HepG2 (cell line): ENCODE measurements around the gene MYD88. TPM values are rescaled to one million over a fixed set of nuclear protein-coding genes. Genes with fewer than 3 reads are reported as not detected.
"Not testable (repeated sequence)": the region's sequence is repeated elsewhere in the genome, so short reads cannot be mapped to it uniquely, and the experiment has no call there.

Source experiments
- CEBPG ChIP-seq: IDR thresholded peaks from 2 replicates; pipeline ENCODE4 v1.6.1; 2016
- CREM ChIP-seq, 2 experiments: sonication (generic) in 1 of 2; formaldehyde crosslinking in 1 of 2; IDR thresholded peaks; 2 replicates each; pipeline versions ENCODE4 v1.4.0 to v1.6.1; 2016 to 2020; ENCODE audit warnings: antibody characterized with exemption in 1 of 2, mild to moderate bottlenecking in 1 of 2, missing genetic modification reagents in 1 of 2
- FOXJ3 ChIP-seq: sonication (generic); formaldehyde crosslinking; IDR thresholded peaks from 2 replicates; pipeline ENCODE4 v1.4.0; 2020; ENCODE audit warnings: missing genetic modification reagents, mild to moderate bottlenecking, borderline replicate concordance
- HDAC2 ChIP-seq: sonication (generic); formaldehyde crosslinking; IDR thresholded peaks from 2 replicates; pipeline ENCODE4 v1.4.0; 2020; ENCODE audit warnings: missing genetic modification reagents
- HOXD1 ChIP-seq: sonication (generic); formaldehyde crosslinking; IDR thresholded peaks from 2 replicates; pipeline ENCODE4 v1.5.0; 2020; ENCODE audit warnings: missing genetic modification reagents
- IRF2 ChIP-seq: IDR thresholded peaks from 2 replicates; pipeline ENCODE4 v1.6.1; 2018; ENCODE audit warnings: missing genetic modification reagents, missing compliant biosample characterization
- MIER3 ChIP-seq: IDR thresholded peaks from 2 replicates; pipeline ENCODE4 v1.6.1; 2016; ENCODE audit warnings: missing compliant biosample characterization, borderline replicate concordance
- MIXL1 ChIP-seq: IDR thresholded peaks from 2 replicates; pipeline ENCODE4 v1.6.1; 2016
- PITX1 ChIP-seq: sonication (generic); formaldehyde crosslinking; IDR thresholded peaks from 2 replicates; pipeline ENCODE4 v1.5.1; 2020; ENCODE audit warnings: mild to moderate bottlenecking, missing genetic modification reagents
- POLR2A ChIP-seq, 2 experiments: IDR thresholded peaks; 2 replicates each; pipeline ENCODE4 v1.6.1; 2011; ENCODE audit warnings: low read depth in 2 of 2, low read length in 2 of 2, mild to moderate bottlenecking in 1 of 2, moderate library complexity in 1 of 2; ENCODE audit not compliant: insufficient read depth in 1 of 2
- PPARG ChIP-seq: conservative IDR thresholded peaks from 2 replicates; pipeline ENCODE4 v1.6.1; 2016; ENCODE audit warnings: missing biosample characterization, missing genetic modification reagents
- RBFOX2 ChIP-seq: fragments of 200-400 bp; formaldehyde crosslinking; IDR thresholded peaks from 2 replicates; pipeline ENCODE4 v1.6.1; 2017; ENCODE audit warnings: low read depth, mild to moderate bottlenecking, low read length
- SIX4 ChIP-seq: sonication (generic); formaldehyde crosslinking; IDR thresholded peaks from 2 replicates; pipeline ENCODE4 v1.4.0; 2020; ENCODE audit warnings: missing genetic modification reagents
- SOX5 ChIP-seq: IDR thresholded peaks from 2 replicates; pipeline ENCODE4 v1.6.1; 2016; ENCODE audit warnings: borderline replicate concordance
- TAF1 ChIP-seq: sonication (generic); formaldehyde crosslinking; IDR thresholded peaks from 2 replicates; pipeline ENCODE4 v1.4.0; 2020; ENCODE audit warnings: missing genetic modification reagents
- TFAP4 ChIP-seq: sonication (generic); IDR thresholded peaks from 2 replicates; pipeline ENCODE4 v1.6.1; 2016; ENCODE audit warnings: low read depth, borderline replicate concordance
- ZNF414 ChIP-seq: sonication (generic); formaldehyde crosslinking; IDR thresholded peaks from 2 replicates; pipeline ENCODE4 v1.5.0; 2020; ENCODE audit warnings: missing genetic modification reagents
- ZNF589 ChIP-seq: sonication (generic); formaldehyde crosslinking; conservative IDR thresholded peaks from 2 replicates; pipeline ENCODE4 v1.8.0; 2022; ENCODE audit warnings: mild to moderate bottlenecking, moderate library complexity, missing genetic modification reagents
- ZNF614 ChIP-seq: IDR thresholded peaks from 2 replicates; pipeline ENCODE4 v1.6.1; 2018; ENCODE audit warnings: missing biosample characterization, missing genetic modification reagents, inconsistent platforms, borderline replicate concordance
- ZNF710 ChIP-seq: sonication (generic); formaldehyde crosslinking; IDR thresholded peaks from 2 replicates; pipeline ENCODE4 v1.5.0; 2020; ENCODE audit warnings: mild to moderate bottlenecking, missing genetic modification reagents, borderline replicate concordance
- ZNF749 ChIP-seq: sonication (generic); formaldehyde crosslinking; IDR thresholded peaks from 2 replicates; pipeline ENCODE4 v1.8.0; 2022; ENCODE audit warnings: mild to moderate bottlenecking, missing genetic modification reagents, moderate library complexity, borderline replicate concordance
- polyA plus RNA-seq, 8 experiments: library from polyadenylated mRNA; depleted of rRNA in 3 of 8; stranded (reverse) in 7 of 8; unstranded in 1 of 8; fragments of >200 nt; fragmentation: Illumina TruSeq in 4 of 8; extraction: Trizol in 4 of 8; gene quantifications; 2 replicates each; pipeline versions ENCODE4 v1.2.1 to v1.2.3, GENCODE V29; 2011 to 2016; ENCODE audit warnings: low read depth in 4 of 8, missing spikeins in 1 of 8, mixed read lengths in 1 of 8; ENCODE audit not compliant: insufficient read depth in 1 of 8
- total RNA-seq, 5 experiments: library from RNA; depleted of rRNA; stranded (reverse); fragments of >200 nt; fragmentation: Illumina TruSeq; extraction: Trizol; gene quantifications; 2 replicates each; pipeline ENCODE4 v1.2.3, GENCODE V29; 2016; ENCODE audit warnings: low read depth in 1 of 5
- TF ChIP-seq, protein P1 (sequence below): IDR thresholded peaks from 2 replicates; pipeline ENCODE4 v1.4.0; 2020; ENCODE audit warnings: mild to moderate bottlenecking, missing genetic modification reagents

Gene MYD88
- total and polyA plus RNA-seq, 2 of the 13 experiments (the other 11 are each of a cell fraction or from before 2014, with no cell fraction given) = 7.6 to 32.7 TPM

- TF ChIP-seq SIX4 (CRISPR knock-in tag) (0 out of 2 replicates have a peak, but pooled peaks have one; percentile 1), TFAP4 (peak; percentile 38; the same call in 1 of the 2 replicates), ZNF710 (CRISPR knock-in tag) (peak; percentile 9; the same call in 1 of the 2 replicates), CREM (IDR thresholded peaks at IDR 0.05) (peak; percentile 54; the same call in 1 of the 2 replicates), HDAC2 (CRISPR knock-in tag) (peak; percentile 25; the same call in 1 of the 2 replicates), POLR2A (IDR thresholded peaks at IDR 0.05; ENCODE audit: insufficient read depth in 1 of 2, low read depth in 2 of 2, low read length in 2 of 2) (peak in 1 of 2 experiments; percentile 42; a peak in 1 of 4 replicates), MIXL1 (CRISPR knock-in tag) (peak; percentile 61; the same call in 1 of the 2 replicates), FOXJ3 (0 out of 2 replicates have a peak, but pooled peaks have one; percentile 38), SOX5 (CRISPR knock-in tag) (peak; percentile 50), MIER3 (CRISPR knock-in tag) (peak; percentile 25; the same call in 1 of the 2 replicates), ZNF749 (CRISPR knock-in tag) (0 out of 2 replicates have a peak, but pooled peaks have one; percentile 5), TAF1 (peak; percentile 18; the same call in 1 of the 2 replicates), PPARG (CRISPR knock-in tag) (peak; percentile 88), ZNF614 (CRISPR knock-in tag) (peak; percentile 62; the same call in 1 of the 2 replicates), CEBPG (CRISPR knock-in tag) (peak; percentile 50), IRF2 (peak; percentile 55; the same call in 1 of the 2 replicates), PITX1 (CRISPR knock-in tag) (peak; percentile 98), ZNF414 (peak; percentile 2; the same call in 1 of the 2 replicates), HOXD1 (0 out of 2 replicates have a peak, but pooled peaks have one; percentile 25), ZNF589 (CRISPR knock-in tag) (peak; percentile 47; the same call in 1 of the 2 replicates), RBFOX2 (peak; percentile 68)
- not testable (repeated sequence) for TF ChIP-seq CREM (CRISPR knock-in tag; IDR thresholded peaks at IDR 0.05)
- TF ChIP-seq, protein P1, sequence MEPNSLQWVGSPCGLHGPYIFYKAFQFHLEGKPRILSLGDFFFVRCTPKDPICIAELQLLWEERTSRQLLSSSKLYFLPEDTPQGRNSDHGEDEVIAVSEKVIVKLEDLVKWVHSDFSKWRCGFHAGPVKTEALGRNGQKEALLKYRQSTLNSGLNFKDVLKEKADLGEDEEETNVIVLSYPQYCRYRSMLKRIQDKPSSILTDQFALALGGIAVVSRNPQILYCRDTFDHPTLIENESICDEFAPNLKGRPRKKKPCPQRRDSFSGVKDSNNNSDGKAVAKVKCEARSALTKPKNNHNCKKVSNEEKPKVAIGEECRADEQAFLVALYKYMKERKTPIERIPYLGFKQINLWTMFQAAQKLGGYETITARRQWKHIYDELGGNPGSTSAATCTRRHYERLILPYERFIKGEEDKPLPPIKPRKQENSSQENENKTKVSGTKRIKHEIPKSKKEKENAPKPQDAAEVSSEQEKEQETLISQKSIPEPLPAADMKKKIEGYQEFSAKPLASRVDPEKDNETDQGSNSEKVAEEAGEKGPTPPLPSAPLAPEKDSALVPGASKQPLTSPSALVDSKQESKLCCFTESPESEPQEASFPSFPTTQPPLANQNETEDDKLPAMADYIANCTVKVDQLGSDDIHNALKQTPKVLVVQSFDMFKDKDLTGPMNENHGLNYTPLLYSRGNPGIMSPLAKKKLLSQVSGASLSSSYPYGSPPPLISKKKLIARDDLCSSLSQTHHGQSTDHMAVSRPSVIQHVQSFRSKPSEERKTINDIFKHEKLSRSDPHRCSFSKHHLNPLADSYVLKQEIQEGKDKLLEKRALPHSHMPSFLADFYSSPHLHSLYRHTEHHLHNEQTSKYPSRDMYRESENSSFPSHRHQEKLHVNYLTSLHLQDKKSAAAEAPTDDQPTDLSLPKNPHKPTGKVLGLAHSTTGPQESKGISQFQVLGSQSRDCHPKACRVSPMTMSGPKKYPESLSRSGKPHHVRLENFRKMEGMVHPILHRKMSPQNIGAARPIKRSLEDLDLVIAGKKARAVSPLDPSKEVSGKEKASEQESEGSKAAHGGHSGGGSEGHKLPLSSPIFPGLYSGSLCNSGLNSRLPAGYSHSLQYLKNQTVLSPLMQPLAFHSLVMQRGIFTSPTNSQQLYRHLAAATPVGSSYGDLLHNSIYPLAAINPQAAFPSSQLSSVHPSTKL (CRISPR knock-in tag) = peak; percentile 54
These were observed 3.8 kb upstream of the MYD88 start (continued) for GRCh38 chr3:38134517-38135143.
